Measurements from ENCODE around the gene FOXK2. TPM values are rescaled to one million over a fixed set of nuclear protein-coding genes. Genes with fewer than 3 reads are reported as not detected.

The FOXK2 gene
- total and polyA plus RNA-seq, 2 of the 8 experiments (the other 6 are each of a cell fraction or from before 2014, with no cell fraction given), result 34.7 to 64.9 TPM

- H2BK120ac ChIP-seq (replicated peaks; ENCODE audit: low read depth, low read length), result no peak overlapping the region
Observed at GRCh38 chr17:82483836-82484235, 35.7 kb upstream of the FOXK2 start.

More at GRCh38 chr17:82483836-82484235, 35.7 kb upstream of the FOXK2 start:
- CTCF ChIA-PET (ENCODE audit: partially characterized antibody), result interaction anchor here (0.8 to 1.3 kb wide), 3 partner anchors 27 to 97 kb away, joined by 3 to 4 read pairs (median 4); no protein-coding TSS in a partner anchor
- Histone ChIP-seq H3K56ac (replicated peaks; ENCODE audit: insufficient read length, low read depth, low read length) (no peak overlapping the region), H2BK20ac (ENCODE audit: low read length) (no peak overlapping the region), H3K4me2 (ENCODE audit: insufficient read depth in 1 of 2, low read depth in 2 of 2, low read length in 2 of 2) (no peak overlapping the region), H4K91ac (replicated peaks; ENCODE audit: insufficient read length, low read length) (no peak overlapping the region), H4K8ac (ENCODE audit: extremely low read depth, insufficient read depth, low read length) (no peak overlapping the region), H2AK5ac (ENCODE audit: low read depth, low read length) (no peak overlapping the region), H3K18ac (ENCODE audit: extremely low read depth, low read length) (no peak overlapping the region), H2BK12ac (ENCODE audit: low read depth, low read length) (no peak overlapping the region), H3K9me3 (ENCODE audit: insufficient read depth in 2 of 2, low read depth in 1 of 2, low read length in 1 of 2) (no peaks in the 10 kb centered on the region), H4K20me1 (replicated peaks in 1 of 2; ENCODE audit: control insufficient read depth in 1 of 2, insufficient read depth in 2 of 2, low read length in 2 of 2) (peaks cover 3 to 4% of the 10 kb centered on the region in 2 experiments), H3K27me3 (replicated peaks in 1 of 4; ENCODE audit: control insufficient read depth in 3 of 4, extremely low read depth in 1 of 4, insufficient read depth in 3 of 4, low read length in 3 of 4) (no peaks in the 10 kb centered on the region), H3K14ac (ENCODE audit: insufficient read length) (no peak overlapping the region), H2AFZ (ENCODE audit: low read length) (no peak overlapping the region), H3K36me3 (ENCODE audit: control insufficient read depth in 2 of 4, insufficient read depth in 4 of 4, low read length in 3 of 4) (peaks cover 20 to 57% (median 45%) of the 10 kb centered on the region in 4 experiments; a peak in 7 of 8 replicates), H3K4me1 (replicated peaks in 1 of 4; ENCODE audit: control insufficient read depth in 3 of 4, insufficient read depth in 4 of 4, low read length in 3 of 4) (no peaks in the 10 kb centered on the region), H3K23ac (ENCODE audit: insufficient read length) (no peak overlapping the region), H3K79me1 (ENCODE audit: low read depth, low read length) (no peaks in the 10 kb centered on the region), H3K27ac (ENCODE audit: low read depth, low read length) (no peak overlapping the region), H3K23me2 (ENCODE audit: low read depth, low read length) (no peaks in the 10 kb centered on the region), H3K4me3 (ENCODE audit: extremely low read depth in 1 of 4, insufficient read depth in 2 of 4, low read depth in 3 of 4, low read length in 4 of 4) (no peak overlapping the region), H3K4ac (replicated peaks; ENCODE audit: insufficient read length, low read depth, low read length) (no peak overlapping the region), H3K9ac (replicated peaks in 1 of 4; ENCODE audit: extremely low read depth in 1 of 4, low read depth in 3 of 4, low read length in 3 of 4) (no peak overlapping the region), H2BK5ac (ENCODE audit: low read depth, low read length) (no peak overlapping the region), H4K5ac (ENCODE audit: insufficient read length, low read depth, low read length) (no peak overlapping the region), H3K79me2 (ENCODE audit: control insufficient read depth in 1 of 2, insufficient read depth in 2 of 2, low read length in 2 of 2) (no peaks in the 10 kb centered on the region), H2BK15ac (ENCODE audit: low read length) (no peak overlapping the region)
- FAIRE-seq (no peak), DNase-seq (ENCODE audit: low read depth in 1 of 2, low spot score in 2 of 2) (no peak)
- POLR2A ChIA-PET (ENCODE audit: partially characterized antibody), result interaction anchor here (0.9 to 1.5 kb wide), 2 partner anchors 11 to 25 kb away, joined by 3 read pairs; no protein-coding TSS in a partner anchor
- TF ChIP-seq ASH2L (IDR thresholded peaks at IDR 0.05; ENCODE audit: low read length) (no peak), HDAC6 (IDR thresholded peaks at IDR 0.05; ENCODE audit: low read depth, low read length) (no peak), SP1 (IDR thresholded peaks at IDR 0.05; ENCODE audit: low read depth, low read length) (no peak), ATF3 (IDR thresholded peaks at IDR 0.05; ENCODE audit: insufficient read depth, low read depth, low read length) (no peak), NRF1 (IDR thresholded peaks at IDR 0.05; ENCODE audit: low read depth, low read length) (no peak), KDM5A (IDR thresholded peaks at IDR 0.05; ENCODE audit: low read length) (no peak), CEBPB (IDR thresholded peaks at IDR 0.05; ENCODE audit: low read depth, low read length) (no peak), SRF (IDR thresholded peaks at IDR 0.05; ENCODE audit: low read depth, low read length) (no peak), TAF7 (optimal IDR thresholded peaks at IDR 0.05; ENCODE audit: borderline replicate concordance, low read depth, low read length) (no peak), CTBP2 (IDR thresholded peaks at IDR 0.05; ENCODE audit: borderline replicate concordance, insufficient read depth, insufficient read length, low read length) (no peak), TAF1 (IDR thresholded peaks at IDR 0.05; ENCODE audit: low read depth, low read length) (no peak)
- WGBS, 2 experiments (ENCODE audit: extremely low coverage in 1 of 2, insufficient coverage in 1 of 2, insufficient read length in 1 of 2, insufficient replicate concordance in 2 of 2, low coverage in 1 of 2, low lambda C conversion rate in 2 of 2, missing lambda C conversion rate in 1 of 2), result 87% methylated on average over 9 of the region's 9 CpGs; no CpG with 5 or more reads in 1 of the 2 experiments
